ENCODE results near the gene ZDHHC18. TPM values are rescaled to one million over a fixed set of nuclear protein-coding genes. Genes with fewer than 3 reads are reported as not detected.

ZDHHC18 gene
- total and polyA plus RNA-seq, 2 of the 8 experiments (the other 6 are each of a cell fraction or from before 2014, with no cell fraction given): 29.7 to 49.8 TPM

GRCh38 chr1:26888231-26888630, 61.7 kb downstream of the ZDHHC18 start:
- Histone ChIP-seq H2AK5ac (ENCODE audit: low read depth, low read length) (no peak overlapping the region), H2BK12ac (ENCODE audit: low read depth, low read length) (no peak overlapping the region), H3K36me3 (ENCODE audit: control insufficient read depth in 2 of 4, insufficient read depth in 4 of 4, low read length in 3 of 4) (peaks cover 18 to 49% (median 38%) of the 10 kb centered on the region in 4 experiments), H3K14ac (ENCODE audit: insufficient read length) (no peak overlapping the region), H3K79me2 (ENCODE audit: control insufficient read depth in 1 of 2, insufficient read depth in 2 of 2, low read length in 2 of 2) (peaks cover 0 to 12% of the 10 kb centered on the region in 2 experiments; a peak in 2 of 4 replicates), H3K9me3 (ENCODE audit: insufficient read depth in 2 of 2, low read depth in 1 of 2, low read length in 1 of 2) (no peaks in the 10 kb centered on the region), H2BK120ac (replicated peaks; ENCODE audit: low read depth, low read length) (no peak overlapping the region), H3K4me2 (ENCODE audit: insufficient read depth in 1 of 2, low read depth in 2 of 2, low read length in 2 of 2) (no peak overlapping the region; a peak in 1 of 4 replicates), H3K23me2 (ENCODE audit: low read depth, low read length) (peaks cover 12% of the 10 kb centered on the region; the same call in 1 of the 2 replicates), H3K18ac (ENCODE audit: extremely low read depth, low read length) (no peak overlapping the region), H3K4ac (replicated peaks; ENCODE audit: insufficient read length, low read depth, low read length) (no peak overlapping the region), H4K20me1 (replicated peaks in 1 of 2; ENCODE audit: control insufficient read depth in 1 of 2, insufficient read depth in 2 of 2, low read length in 2 of 2) (peaks cover 0 to 2% of the 10 kb centered on the region in 2 experiments), H4K5ac (ENCODE audit: insufficient read length, low read depth, low read length) (no peak overlapping the region), H3K79me1 (ENCODE audit: low read depth, low read length) (no peaks in the 10 kb centered on the region; the same call in 1 of the 2 replicates), H2BK5ac (ENCODE audit: low read depth, low read length) (no peak overlapping the region), H4K91ac (replicated peaks; ENCODE audit: insufficient read length, low read length) (no peak overlapping the region), H3K27me3 (replicated peaks in 1 of 4; ENCODE audit: control insufficient read depth in 3 of 4, extremely low read depth in 1 of 4, insufficient read depth in 3 of 4, low read length in 3 of 4) (no peaks in the 10 kb centered on the region), H3K27ac (ENCODE audit: low read depth, low read length) (no peak overlapping the region), H3K4me1 (replicated peaks in 1 of 4; ENCODE audit: control insufficient read depth in 3 of 4, insufficient read depth in 4 of 4, low read length in 3 of 4) (peaks cover 0 to 8% (median 3%) of the 10 kb centered on the region in 4 experiments; a peak in 3 of 7 replicates), H3K23ac (ENCODE audit: insufficient read length) (no peak overlapping the region), H3K9ac (replicated peaks in 1 of 4; ENCODE audit: extremely low read depth in 1 of 4, low read depth in 3 of 4, low read length in 3 of 4) (no peak overlapping the region), H3K4me3 (ENCODE audit: extremely low read depth in 1 of 4, insufficient read depth in 2 of 4, low read depth in 3 of 4, low read length in 4 of 4) (no peak overlapping the region), H3K56ac (replicated peaks; ENCODE audit: insufficient read length, low read depth, low read length) (no peak overlapping the region), H2BK15ac (ENCODE audit: low read length) (no peak overlapping the region), H4K8ac (ENCODE audit: extremely low read depth, insufficient read depth, low read length) (no peak overlapping the region), H2BK20ac (ENCODE audit: low read length) (no peak overlapping the region), H2AFZ (ENCODE audit: low read length) (no peak overlapping the region)
- ChIA-PET CTCF (ENCODE audit: partially characterized antibody) (interaction anchor here (0.9 to 31.7 kb wide), 8 partner anchors 9 to 78 kb away, joined by 3 to 547 read pairs (median 8); partner anchors contain the start of genes GPATCH3 and SFN), POLR2A (ENCODE audit: partially characterized antibody) (interaction anchor here (1.1 to 6.5 kb wide), 5 partner anchors 11 to 33 kb away, joined by 3 to 66 read pairs (median 5); partner anchors contain the start of genes GPATCH3 and NUDC)
- 100% methylated on average over 1 of the region's 1 CpG; no CpG with 5 or more reads in 1 of the 2 experiments for WGBS, 2 experiments (ENCODE audit: extremely low coverage in 1 of 2, insufficient coverage in 1 of 2, insufficient read length in 1 of 2, insufficient replicate concordance in 2 of 2, low coverage in 1 of 2, low lambda C conversion rate in 2 of 2, missing lambda C conversion rate in 1 of 2)
- no peak for DNase-seq (ENCODE audit: low read depth in 1 of 2, low spot score in 2 of 2)
- FAIRE-seq: no peak
- TF ChIP-seq, protein P1, sequence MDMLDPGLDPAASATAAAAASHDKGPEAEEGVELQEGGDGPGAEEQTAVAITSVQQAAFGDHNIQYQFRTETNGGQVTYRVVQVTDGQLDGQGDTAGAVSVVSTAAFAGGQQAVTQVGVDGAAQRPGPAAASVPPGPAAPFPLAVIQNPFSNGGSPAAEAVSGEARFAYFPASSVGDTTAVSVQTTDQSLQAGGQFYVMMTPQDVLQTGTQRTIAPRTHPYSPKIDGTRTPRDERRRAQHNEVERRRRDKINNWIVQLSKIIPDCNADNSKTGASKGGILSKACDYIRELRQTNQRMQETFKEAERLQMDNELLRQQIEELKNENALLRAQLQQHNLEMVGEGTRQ (IDR thresholded peaks at IDR 0.05; ENCODE audit: low read length): no peak

Data from H1 (cell line).